Right lobe of liver (tissue), 6 donors: Measurements from ENCODE around the gene POU5F1. TPM values are rescaled to one million over a fixed set of nuclear protein-coding genes. Genes with fewer than 3 reads are reported as not detected.
"Not testable (repeated sequence)": the region's sequence is repeated elsewhere in the genome, so short reads cannot be mapped to it uniquely, and the experiment has no call there.

Source experiments
- ATAC-seq, 4 donors: fragments of 200-7000 bp; cut with Tn5 transposase; one replicate each; pipeline ENCODE4 v1.9.1; 2020; ENCODE audit warnings: mild to moderate bottlenecking in 4 of 4, moderate library complexity in 4 of 4
- DNase-seq, 3 donors: peaks; one replicate each; pipeline ENCODE4 v3.0.0-alpha.2; 2020
- H3K27ac ChIP-seq, 3 donors: fragments of 200-600 bp; one replicate each; pipeline ENCODE4 v1.8.0; 2022
- H3K27me3 ChIP-seq, 2 donors: fragments of 200-600 bp; one replicate each; pipeline ENCODE4 v1.8.0; 2022
- H3K36me3 ChIP-seq, 4 donors: fragments of 200-600 bp; sonication (generic) in 1 of 4; one replicate each; pipeline versions ENCODE4 v1.5.1 to v1.8.0; 2017 to 2022; ENCODE audit warnings: control low read depth in 1 of 4
- H3K4me1 ChIP-seq, 4 donors: fragments of 200-600 bp; sonication (generic) in 1 of 4; one replicate each; pipeline versions ENCODE4 v1.5.1 to v1.8.0; 2017 to 2022; ENCODE audit warnings: control low read depth in 1 of 4
- H3K4me3 ChIP-seq, 3 donors: fragments of 200-600 bp; one replicate each; pipeline ENCODE4 v1.8.0; 2022
- H3K9me3 ChIP-seq, 4 donors: fragments of 200-600 bp; sonication (generic) in 1 of 4; one replicate each; pipeline versions ENCODE4 v1.5.1 to v1.8.0; 2017 to 2022; ENCODE audit warnings: control low read depth in 1 of 4
- POLR2A ChIP-seq: fragments of 450-650 bp; IDR thresholded peaks from one replicate; pipeline ENCODE4 v1.6.1; 2017; ENCODE audit warnings: antibody characterized with exemption, mild to moderate bottlenecking
- WGBS: methylation state at CpG from one replicate; pipeline ENCODE4 v1.1.6; 2018; ENCODE audit warnings: low coverage, low lambda C conversion rate; ENCODE audit not compliant: insufficient coverage; ENCODE audit errors: missing lambda C conversion rate; 5-methylcytosine and 5-hydroxymethylcytosine counted together
- intact Hi-C, 2 donors: fragments of 100-400 bp; cut with DNase I; formaldehyde crosslinking; loops; one replicate each; pipeline versions ENCODE4 v1.11.2 to v1.14.1; 2022
- total RNA-seq, 6 experiments: library from RNA; depleted of rRNA in 2 of 6; stranded (reverse); fragments of >200 nt in 2 of 6; fragmentation: NEBNext Ultra II Directional in 3 of 6; extraction: Animal tissue kit (Norgen Biotek cat#: 25700) in 3 of 6; gene quantifications; one replicate each; pipeline versions ENCODE4 v1.1.0 to v1.2.4, GENCODE V29; 2016 to 2023
- TF ChIP-seq, protein P1 (sequence below), 4 donors: fragments of 200-600 bp in 3 of 4; fragments of 450-650 bp in 1 of 4; IDR thresholded peaks; one replicate each; pipeline versions ENCODE4 v1.5.1 to v1.8.0; 2016 to 2022; ENCODE audit warnings: antibody characterized with exemption in 4 of 4, mild to moderate bottlenecking in 2 of 4
- donor health status: DM: no; HTN: yes; CAD: no.
- donor health status: DM: no; HTN: no; CAD: no.
- donor health status: DM: no; HTN: no; CAD: no.
- donor health status: DM: no; HTN: yes; CAD: no.
- donor health status: DM: no; HTN: yes; CAD: no.

Gene POU5F1
- total RNA-seq, 6 experiments from 2014 or later: 0.71 to 3.8 (median 2.6) TPM

DNA sequence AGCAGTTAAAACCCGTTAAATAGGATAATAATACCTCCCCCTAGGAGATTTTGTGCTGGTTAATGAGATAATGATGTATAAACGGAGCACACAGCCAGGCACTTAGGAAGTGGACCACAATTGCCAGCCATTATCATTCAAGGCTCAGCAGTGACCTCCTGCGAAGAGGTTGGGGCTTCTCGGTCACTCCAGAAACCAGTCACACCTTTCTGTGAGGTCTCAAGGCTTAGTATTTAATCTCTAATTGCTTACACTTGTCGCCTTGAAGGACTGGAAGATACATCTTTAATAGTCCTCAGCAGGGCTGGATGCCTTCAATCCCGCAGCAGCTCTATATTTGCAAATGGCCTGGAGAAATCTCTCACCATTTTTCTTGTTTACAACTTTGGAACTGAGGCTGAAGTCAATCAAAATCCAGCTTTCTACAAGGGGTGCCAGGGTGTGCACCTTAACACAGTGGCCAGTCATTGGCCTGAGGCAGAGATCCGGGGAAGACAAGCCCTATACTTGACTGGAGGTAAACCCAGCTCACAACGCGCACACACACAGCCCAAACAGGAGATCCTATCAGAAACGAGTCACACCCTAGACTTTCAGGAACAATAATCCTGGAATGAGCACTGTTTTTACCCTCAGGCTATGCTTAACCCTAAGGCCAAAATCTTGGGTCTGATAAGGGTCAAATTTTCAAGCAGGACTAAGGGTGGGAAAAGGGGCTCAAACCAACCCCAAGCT lies 1.2 kb downstream of the POU5F1 start:
- TF ChIP-seq POLR2A: no peak
- DNase-seq: no peak
- no peak overlapping the region for H3K4me3 ChIP-seq
- H3K36me3 ChIP-seq: no peaks in the 10 kb centered on the region
- no peak for ATAC-seq
- intact Hi-C loops: no loop called here
- 92% methylated on average over 10 of the region's 10 CpGs for WGBS
- H3K9me3 ChIP-seq: no peaks in the 10 kb centered on the region
- H3K27me3 ChIP-seq: no peaks in the 10 kb centered on the region
- no peak overlapping the region for H3K27ac ChIP-seq
- H3K4me1 ChIP-seq: no peaks in the 10 kb centered on the region

GRCh38 chr6:31168606-31169005 lies 1.9 kb downstream of the POU5F1 start:
- Histone ChIP-seq H3K36me3 (no peaks in the 10 kb centered on the region), H3K27me3 (no peaks in the 10 kb centered on the region), H3K4me1 (peaks cover 0 to 3% (median 0%) of the 10 kb centered on the region in 4 donors), H3K4me3 (no peak overlapping the region), H3K27ac (no peak overlapping the region), H3K9me3 (no peaks in the 10 kb centered on the region)
- ATAC-seq (no peak), DNase-seq (no peak)
- TF ChIP-seq POLR2A: no peak
- TF ChIP-seq, protein P1, sequence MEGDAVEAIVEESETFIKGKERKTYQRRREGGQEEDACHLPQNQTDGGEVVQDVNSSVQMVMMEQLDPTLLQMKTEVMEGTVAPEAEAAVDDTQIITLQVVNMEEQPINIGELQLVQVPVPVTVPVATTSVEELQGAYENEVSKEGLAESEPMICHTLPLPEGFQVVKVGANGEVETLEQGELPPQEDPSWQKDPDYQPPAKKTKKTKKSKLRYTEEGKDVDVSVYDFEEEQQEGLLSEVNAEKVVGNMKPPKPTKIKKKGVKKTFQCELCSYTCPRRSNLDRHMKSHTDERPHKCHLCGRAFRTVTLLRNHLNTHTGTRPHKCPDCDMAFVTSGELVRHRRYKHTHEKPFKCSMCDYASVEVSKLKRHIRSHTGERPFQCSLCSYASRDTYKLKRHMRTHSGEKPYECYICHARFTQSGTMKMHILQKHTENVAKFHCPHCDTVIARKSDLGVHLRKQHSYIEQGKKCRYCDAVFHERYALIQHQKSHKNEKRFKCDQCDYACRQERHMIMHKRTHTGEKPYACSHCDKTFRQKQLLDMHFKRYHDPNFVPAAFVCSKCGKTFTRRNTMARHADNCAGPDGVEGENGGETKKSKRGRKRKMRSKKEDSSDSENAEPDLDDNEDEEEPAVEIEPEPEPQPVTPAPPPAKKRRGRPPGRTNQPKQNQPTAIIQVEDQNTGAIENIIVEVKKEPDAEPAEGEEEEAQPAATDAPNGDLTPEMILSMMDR (IDR thresholded peaks at IDR 0.05): no peak
- 92% methylated on average over 3 of the region's 3 CpGs for WGBS
- intact Hi-C loops: no loop called here

GRCh38 chr6:31165986-31166385 lies 4.5 kb downstream of the POU5F1 start:
- peaks cover 0 to 3% (median 0%) of the 10 kb centered on the region in 4 donors for H3K4me1 ChIP-seq
- 87% methylated on average over 3 of the region's 5 CpGs for WGBS
- no peaks in the 10 kb centered on the region for H3K36me3 ChIP-seq
- ATAC-seq (no peak), DNase-seq (no peak)
- no peaks in the 10 kb centered on the region for H3K9me3 ChIP-seq
- H3K27ac ChIP-seq: no peak overlapping the region
- intact Hi-C loops: no loop called here
- no peak overlapping the region for H3K4me3 ChIP-seq
- no peaks in the 10 kb centered on the region for H3K27me3 ChIP-seq
- TF ChIP-seq, protein P1 (IDR thresholded peaks at IDR 0.05): no peak
- no peak for TF ChIP-seq POLR2A

DNA sequence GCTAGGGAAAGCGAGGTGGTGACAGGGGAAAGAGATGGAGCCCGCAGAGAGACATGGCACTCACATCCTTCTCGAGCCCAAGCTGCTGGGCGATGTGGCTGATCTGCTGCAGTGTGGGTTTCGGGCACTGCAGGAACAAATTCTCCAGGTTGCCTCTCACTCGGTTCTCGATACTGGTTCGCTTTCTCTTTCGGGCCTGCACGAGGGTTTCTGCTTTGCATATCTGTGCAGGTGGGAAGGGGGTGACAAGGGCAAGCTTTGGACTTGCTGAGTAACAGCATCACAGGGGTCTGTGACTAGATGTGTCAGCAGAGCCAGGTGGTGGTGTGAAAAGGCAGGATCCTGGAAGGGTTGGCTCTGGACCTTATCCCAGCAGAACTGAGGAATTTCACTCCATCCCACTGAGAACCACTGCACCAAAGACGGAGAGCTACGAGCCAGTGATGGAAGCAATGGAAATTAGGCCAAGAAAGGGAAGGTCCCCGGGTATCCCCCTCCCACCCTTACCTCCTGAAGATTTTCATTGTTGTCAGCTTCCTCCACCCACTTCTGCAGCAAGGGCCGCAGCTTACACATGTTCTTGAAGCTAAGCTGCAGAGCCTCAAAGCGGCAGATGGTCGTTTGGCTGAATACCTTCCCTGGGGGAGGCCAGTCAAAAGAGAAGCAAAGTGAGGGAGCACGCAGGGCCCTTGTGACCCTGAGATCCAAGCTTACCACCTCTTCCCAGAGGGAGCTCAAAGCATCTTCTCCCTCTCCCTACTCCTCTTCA lies 5.2 kb downstream of the POU5F1 start:
- intact Hi-C loops, H3K27ac ChIP-seq, H3K9me3 ChIP-seq, ATAC-seq, H3K4me3 ChIP-seq, DNase-seq, H3K27me3 ChIP-seq, H3K36me3 ChIP-seq, H3K4me1 ChIP-seq: not testable (repeated sequence)
- 90% methylated on average over 5 of the region's 17 CpGs for WGBS

DNA sequence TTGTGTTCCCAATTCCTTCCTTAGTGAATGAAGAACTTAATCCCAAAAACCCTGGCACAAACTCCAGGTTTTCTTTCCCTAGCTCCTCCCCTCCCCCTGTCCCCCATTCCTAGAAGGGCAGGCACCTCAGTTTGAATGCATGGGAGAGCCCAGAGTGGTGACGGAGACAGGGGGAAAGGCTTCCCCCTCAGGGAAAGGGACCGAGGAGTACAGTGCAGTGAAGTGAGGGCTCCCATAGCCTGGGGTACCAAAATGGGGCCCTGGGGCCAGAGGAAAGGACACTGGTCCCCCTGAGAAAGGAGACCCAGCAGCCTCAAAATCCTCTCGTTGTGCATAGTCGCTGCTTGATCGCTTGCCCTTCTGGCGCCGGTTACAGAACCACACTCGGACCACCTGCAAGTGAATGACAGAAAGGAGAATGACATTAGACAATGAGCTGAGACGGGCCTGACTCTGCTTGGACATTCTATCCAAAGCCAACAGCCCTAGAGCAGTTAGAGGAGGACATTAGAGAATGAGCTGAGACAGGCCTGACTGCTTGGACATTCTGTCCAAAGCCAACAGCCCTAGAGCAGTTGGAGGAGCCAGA lies 5.9 kb downstream of the POU5F1 start:
- WGBS: no CpG with 5 or more reads among the region's 9 CpGs

DNA sequence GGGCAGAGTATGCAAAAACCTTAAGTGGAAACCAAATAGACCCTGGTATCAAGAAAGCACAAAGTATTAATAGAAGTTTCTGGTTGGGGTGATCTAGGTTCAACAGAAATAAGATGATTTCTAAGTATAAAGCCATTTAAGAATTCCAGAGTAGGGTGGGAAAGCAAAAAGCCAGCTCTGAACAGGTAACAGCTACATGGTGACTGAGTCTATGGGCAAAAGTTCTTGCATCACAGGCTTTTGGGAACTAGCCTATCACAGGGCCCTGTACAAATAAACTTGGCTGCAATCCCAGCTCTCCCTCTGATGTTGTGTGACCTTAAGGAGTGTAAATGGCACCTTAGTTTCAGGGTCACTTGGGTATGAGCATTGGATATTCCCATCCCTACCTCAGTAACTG lies 6.6 kb downstream of the POU5F1 start:
- H3K27ac ChIP-seq: no peak overlapping the region
- ATAC-seq (peak; percentile 76 to 90 (median 79)), DNase-seq (no peak)
- intact Hi-C loops: no loop called here
- TF ChIP-seq, protein P1 (IDR thresholded peaks at IDR 0.05): no peak
- no peak for TF ChIP-seq POLR2A
- no peak overlapping the region for H3K4me3 ChIP-seq
- no peaks in the 10 kb centered on the region for H3K9me3 ChIP-seq
- no peaks in the 10 kb centered on the region for H3K36me3 ChIP-seq
- H3K4me1 ChIP-seq: peaks cover 0 to 3% (median 0%) of the 10 kb centered on the region in 4 donors
- no peaks in the 10 kb centered on the region for H3K27me3 ChIP-seq

More for the DNA sequence above, 5.9 kb downstream of the POU5F1 start:
- H3K27me3 ChIP-seq, H3K27ac ChIP-seq, H3K4me1 ChIP-seq, H3K36me3 ChIP-seq, H3K4me3 ChIP-seq, ATAC-seq, H3K9me3 ChIP-seq, DNase-seq, intact Hi-C loops: not testable (repeated sequence)
